GM19238 (cell line): Measurements from ENCODE around the gene PRR36.

Source experiments
- DNase-seq: peaks from one replicate; pipeline ENCODE4 v3.0.0; 2011; ENCODE audit warnings: low spot score; ENCODE audit not compliant: insufficient read length

PRR36 gene

DNA sequence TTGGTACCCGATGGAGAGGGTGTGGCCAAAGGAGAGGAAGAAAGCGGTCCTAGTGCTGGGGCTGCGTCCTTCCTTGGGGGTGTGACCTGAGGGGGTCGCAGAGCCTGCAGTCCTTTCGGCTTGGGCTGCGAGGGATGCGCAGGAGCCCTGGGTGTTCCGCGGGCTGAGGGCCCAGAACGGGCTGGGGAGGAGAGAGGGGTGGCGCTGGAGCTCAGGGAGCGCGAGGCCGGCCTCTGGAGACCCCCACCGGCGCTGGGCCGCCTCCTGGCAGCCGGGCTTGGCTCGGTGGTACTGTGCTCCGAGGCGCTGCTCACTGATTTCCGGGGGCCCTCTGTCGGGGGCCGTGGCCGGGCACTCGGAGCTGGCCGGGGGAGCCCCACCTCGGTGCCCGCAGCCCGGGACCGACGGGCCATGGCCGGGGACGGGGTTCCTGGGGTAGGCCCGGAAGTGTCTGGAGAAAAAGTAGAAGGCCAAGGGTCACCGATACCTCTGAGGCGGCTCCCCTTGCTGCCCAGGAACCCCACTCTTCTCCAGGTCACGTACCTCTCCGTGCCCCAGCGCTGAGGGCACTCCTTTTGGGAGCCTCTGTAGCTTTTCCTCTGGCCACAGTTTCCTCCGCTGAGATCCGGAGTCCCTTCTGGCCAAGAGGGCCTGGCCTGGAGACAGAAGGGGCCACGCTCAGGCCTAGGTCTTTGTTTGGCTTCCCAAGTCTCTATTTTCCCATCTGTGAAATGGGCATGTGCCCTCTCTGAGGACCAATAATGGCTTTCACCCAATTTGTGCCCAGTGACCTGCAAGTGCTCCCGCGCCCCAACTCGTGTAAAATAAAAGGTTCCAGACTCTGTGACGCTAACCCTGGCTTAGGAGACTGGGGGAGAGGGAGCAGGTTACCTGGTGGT is 1.6 kb downstream of the PRR36 start:
- DNase-seq = no peak

DNA sequence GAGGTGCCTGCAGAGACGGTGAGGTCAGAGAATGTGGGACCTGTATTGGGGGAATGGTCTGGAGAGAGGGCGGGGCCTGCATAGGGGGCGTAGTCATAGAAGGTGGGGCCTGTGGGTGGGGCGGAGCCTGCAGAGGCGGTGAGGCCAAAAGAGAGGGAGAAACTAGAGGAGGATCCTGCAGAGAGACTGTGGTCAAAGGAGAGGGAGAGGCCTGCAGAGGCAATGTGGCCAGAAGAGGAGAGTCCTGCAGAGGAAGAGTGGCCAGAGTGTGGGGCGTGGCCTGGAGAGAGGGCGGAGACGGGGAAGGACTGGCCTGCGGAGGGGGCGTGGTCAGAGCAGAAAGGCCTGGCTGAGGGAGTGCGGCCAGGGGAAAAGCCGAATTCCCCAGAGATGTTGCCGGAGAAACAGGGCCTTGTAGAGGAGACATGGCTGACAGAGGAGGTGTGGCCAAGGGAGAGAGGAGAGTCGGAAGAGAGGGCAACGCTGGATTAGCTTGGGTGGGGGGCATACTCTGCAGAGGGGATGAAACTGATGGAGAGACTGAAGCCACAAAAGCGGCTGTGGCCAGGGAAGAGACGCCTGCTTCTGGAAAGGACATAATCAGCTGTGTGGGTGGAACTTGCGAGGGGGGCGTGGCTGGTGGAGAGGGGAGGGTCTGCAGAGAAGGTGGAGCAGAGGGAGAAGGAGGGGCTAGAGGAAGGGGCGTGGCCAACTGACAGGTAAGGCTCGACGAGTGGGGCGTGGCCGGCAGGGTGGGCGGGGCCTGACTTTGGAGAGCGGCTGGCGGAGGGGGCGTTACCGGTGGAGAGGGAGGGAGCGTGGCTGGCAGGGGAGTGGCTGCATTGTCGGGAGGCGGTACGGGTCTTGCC is 2.5 kb downstream of the PRR36 start:
- DNase-seq = peak; percentile 64

DNA sequence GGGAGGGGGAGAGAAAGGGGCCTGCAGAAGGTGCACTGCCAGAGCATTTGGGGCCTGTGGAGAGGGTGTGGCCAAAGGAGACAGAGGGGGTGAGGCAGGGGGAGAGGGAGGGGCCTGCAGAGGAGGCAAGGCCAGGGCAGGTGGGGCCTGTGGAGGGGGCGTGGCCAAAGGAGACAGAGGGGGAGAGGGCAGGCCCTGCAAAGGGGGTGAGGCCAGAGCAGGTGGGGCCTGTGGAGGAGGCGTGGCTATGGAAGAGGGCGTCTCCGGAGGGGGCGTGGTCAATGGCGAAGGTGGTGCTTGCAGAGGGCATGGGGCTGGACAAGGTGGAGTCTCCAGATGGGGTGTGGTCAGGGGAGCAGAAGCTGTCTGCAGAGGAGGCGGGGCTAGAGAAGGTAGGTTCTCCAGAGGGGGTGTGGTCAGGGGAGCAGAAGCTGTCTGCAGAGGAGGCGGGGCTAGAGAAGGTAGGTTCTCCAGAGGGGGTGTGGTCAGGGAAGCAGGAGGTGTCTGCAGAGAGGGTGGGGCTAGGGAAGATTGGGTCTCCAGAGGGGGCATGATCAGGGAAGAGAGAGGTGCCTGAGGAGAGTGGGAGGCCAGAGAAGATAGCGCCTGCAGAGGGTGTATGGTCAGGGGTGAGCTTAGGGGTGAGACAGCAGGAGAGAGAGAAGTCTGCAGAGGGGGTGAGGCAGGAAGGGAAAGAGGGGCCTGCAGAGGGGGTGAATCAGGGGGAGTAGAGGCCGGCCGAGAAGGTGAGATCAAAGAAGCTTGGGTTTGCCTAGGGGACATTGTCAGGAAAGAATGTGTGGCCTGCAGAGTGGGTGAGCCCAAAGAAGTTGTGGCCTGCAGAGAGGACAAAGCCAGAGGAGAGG is 3.4 kb downstream of the PRR36 start:
- DNase-seq = no peak

DNA sequence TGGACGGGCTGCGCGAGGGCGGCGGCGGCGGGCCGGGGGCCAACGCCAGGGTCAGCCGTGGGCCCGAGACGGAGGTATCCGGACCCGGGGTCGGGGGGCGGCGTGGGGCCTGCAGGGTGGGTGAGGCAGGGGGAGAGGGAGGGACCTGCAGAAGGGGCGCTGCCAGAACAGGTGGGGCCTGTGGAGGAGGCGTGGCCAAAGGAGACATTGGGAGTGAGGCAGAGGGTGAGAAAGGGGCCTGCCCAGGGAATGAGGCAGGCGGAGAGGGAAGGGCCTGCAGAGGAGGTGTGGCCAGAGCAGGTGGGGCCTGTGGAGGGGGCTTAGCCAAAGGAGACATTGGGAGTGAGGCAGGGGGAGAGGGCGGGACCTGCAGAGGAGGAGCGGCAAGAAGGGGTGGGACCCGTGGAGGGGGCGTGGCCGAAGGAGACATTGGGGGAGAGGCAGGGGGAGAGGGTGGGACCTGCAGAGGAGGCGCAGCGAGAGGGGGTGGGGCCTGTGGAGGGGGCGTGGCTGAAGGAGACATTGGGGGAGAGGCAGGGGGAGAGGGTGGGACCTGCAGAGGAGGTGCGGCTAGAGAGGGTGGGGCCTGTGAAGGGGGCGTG is 4.2 kb downstream of the PRR36 start:
- DNase-seq = no peak

DNA sequence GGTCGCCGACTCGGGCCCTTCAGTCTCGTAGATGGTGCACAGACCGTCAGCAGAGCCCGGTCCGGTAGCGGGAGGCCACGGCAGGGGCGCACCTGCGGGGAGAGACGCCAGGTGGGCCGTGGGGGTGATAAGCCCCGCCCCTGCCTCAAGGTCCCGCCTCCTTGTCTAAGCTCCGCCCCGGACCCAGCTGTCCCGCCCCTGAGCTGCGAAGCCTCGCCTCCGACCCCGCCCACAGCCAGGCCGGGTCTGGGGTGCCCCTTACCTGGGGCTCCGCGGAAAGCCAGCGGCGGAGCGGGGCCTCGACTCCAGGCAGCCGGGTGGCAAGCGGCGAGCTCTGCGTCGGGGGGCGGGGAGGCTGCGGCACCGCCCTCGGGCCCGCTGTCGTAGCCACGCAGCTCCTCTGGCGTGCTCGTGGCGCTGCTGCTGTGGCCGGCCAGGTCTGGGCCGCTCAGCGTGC is 4.7 kb downstream of the PRR36 start:
- peak; percentile 63 for DNase-seq

DNA sequence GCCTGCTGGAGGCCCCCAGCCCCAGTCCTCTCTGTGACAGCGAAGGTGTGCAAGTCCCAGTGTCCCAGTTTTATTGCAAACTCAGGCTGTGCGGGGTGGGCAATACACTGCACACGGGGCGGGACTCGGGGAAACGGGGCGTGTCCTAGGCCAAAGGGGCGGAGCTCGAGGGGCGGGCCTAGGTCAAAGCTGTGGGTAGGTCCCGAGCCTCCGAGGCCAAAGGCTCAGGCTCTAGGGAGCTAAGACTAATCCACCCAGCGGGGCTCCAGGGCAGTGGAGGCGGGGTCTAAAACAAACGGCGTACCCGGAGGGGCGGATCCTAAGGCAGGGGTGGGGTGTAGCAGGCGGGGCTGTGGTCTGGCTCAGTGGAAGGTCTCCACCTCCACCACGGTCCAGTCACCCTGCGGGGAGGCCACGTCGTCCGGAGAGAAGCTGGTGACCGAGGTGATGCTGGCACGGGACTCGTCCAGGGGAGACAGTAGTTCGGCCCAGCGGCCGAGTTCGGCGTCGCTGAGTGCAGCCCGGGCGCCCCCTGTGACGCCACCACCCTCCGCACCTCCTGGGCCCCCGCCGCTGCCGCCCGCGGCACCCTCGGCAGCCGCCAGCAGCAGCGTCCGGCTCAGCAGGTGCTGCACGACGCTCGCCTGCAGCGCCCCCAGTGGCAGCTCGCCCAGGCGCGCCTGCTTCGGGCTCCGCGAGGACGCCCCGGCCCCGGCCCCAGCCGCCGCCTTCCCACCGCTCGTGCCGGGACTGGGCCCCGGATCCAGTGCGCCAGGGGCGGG is 5.3 kb downstream of the PRR36 start:
- peak; percentile 97 for DNase-seq

- no peak for DNase-seq
Measured at GRCh38 chr19:7868326-7868670, 5.9 kb downstream of the PRR36 start.

- DNase-seq = no peak
Measured at GRCh38 chr19:7867092-7867844, 6.9 kb downstream of the PRR36 start.

DNA sequence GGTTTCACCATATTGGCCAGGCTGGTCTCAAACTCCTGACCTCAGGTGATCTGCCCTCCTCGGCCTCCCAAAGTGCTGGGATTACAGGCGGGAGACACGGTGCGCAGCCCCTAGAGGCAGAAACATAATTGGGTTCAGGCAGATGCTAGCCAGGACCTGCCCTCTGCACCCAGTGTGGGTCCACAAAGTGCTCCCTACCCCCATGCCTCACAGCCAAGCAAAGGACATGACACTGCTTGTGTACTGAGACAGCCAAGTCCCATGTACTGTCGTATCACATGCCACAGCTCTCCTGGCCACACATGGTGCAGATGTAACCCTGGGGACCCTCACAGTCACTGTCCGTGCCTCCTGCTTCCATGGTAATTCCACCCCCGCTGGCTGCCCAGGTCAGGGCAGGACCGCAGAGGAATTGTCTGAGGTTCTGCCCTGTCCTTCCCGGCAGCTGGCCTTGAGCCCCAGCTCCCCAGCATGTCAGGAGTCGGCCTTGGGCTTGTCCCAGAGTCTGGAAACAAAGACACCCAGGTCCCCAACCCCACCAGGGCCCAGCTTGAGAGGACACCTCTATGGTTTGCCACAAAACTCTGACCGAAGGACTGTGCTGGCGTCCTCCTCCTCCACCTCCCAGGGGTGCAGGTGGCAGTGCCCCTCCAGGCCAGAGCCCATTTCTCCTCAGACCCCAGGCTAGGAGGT is 7.6 kb downstream of the PRR36 start:
- no peak for DNase-seq

DNA sequence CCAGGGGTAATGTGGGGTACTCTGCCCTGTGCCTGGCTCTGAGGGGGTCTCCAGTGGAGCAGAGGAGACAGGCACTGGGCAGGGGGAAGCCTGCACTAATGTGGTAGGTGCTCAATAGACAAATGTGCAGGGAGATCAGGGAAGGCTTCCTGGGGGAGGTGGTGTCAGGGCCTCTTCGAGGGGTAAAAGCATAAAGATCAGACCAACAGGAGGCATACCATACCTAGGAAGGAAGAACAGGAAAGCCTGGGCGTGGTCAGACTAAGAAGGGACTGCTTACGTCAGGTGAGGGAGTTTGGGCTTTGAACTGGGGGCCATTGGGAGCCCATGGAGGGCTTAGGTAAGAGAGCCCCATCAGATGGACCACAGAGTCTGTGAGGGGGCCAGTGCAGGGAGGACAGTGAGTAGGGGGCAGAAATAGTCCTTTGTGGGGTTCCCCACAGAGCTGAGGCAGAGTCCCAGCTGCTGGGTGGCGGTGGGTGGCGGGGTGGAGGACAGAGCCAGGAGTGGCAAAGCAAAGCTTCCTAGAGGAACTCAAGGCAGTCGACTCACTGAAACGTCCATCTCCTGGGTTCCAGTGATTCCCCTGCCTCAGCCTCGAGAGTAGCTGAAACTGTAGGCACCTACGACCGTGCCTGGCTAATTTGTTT is 8.8 kb downstream of the PRR36 start:
- DNase-seq = no peak

DNA sequence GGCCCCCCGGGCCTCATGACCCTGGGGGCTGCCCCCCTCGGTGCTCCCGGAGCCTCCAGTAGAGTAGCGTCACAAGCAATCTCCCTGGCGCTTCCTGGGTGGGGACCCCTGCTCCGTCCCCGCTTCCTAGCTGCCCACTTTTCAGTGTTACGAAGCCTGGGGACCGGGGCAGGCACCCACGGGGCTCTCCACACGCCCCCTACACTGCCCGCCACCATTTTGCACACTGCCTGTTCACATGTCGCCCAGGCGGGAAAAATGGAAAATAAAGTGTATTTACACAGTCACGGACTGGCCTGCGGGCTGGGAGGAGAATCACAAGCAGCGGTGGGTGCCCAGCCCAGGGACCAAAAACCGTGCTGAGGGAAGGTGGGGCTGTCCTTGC is 9.5 kb downstream of the PRR36 start:
- no peak for DNase-seq

DNA sequence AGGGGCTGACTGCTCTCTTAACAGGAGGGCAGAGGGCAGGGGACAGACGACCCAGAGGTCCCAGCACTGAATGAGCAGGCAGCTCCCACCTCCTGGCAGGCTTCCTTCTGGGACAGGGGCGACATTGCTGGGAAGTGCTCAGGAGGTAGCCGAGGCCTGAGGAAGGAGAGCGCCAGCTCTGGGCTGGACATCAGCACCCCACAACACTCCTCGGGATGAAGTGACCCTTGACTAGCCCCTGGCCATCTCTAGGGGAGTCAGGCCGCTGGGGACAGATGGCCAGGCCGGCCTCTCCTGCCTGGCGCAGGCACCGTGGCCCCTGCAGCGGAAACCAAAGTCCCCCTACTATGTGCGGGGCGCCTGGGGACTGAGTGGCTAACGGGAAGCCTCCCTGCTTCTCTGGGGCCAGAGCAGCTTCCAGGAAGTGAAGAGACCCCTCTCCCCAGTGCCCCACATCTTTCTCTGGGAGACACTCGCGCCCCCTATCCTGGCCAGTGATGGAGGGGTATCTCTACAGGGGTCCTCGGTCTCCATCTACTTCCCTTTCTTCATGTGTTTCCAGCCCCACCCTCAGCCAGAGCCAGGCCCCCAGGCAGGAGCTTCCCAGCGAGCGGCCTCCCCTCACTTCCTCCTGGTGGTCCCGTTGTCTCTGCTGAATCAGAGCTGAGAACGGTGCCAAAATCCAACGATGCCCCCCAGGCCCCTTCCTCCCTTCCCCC is 10.1 kb downstream of the PRR36 start:
- no peak for DNase-seq

- no peak for DNase-seq
Measured at GRCh38 chr19:7863157-7863970, 10.8 kb downstream of the PRR36 start.

DNA sequence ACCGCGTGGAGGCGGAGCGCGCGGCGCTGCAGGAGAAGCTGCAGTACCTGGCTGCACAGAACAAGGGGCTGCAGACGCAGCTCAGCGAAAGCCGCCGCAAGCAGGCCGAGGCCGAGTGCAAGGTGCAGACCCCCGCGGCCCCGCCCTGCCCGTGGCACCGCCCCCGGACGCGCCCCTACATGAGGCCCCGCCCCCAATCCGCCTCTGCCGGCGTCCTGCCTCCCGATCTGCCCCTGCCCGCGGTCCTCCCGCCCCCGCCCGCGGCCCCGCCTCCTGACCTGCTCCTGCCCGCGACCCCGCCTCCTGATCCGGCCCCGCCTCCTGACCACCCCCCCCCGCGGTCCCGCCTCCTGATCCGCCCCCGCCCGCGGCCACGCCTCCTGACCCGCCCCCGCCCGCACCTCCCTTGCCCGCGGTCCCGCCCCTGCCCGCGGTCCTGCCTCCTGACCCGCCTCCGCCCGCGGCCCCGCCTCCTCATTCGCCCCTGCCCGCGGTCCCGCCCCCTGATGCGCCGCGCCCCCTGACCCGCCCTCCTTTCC is 11.7 kb downstream of the PRR36 start:
- peak; percentile 61 for DNase-seq

DNA sequence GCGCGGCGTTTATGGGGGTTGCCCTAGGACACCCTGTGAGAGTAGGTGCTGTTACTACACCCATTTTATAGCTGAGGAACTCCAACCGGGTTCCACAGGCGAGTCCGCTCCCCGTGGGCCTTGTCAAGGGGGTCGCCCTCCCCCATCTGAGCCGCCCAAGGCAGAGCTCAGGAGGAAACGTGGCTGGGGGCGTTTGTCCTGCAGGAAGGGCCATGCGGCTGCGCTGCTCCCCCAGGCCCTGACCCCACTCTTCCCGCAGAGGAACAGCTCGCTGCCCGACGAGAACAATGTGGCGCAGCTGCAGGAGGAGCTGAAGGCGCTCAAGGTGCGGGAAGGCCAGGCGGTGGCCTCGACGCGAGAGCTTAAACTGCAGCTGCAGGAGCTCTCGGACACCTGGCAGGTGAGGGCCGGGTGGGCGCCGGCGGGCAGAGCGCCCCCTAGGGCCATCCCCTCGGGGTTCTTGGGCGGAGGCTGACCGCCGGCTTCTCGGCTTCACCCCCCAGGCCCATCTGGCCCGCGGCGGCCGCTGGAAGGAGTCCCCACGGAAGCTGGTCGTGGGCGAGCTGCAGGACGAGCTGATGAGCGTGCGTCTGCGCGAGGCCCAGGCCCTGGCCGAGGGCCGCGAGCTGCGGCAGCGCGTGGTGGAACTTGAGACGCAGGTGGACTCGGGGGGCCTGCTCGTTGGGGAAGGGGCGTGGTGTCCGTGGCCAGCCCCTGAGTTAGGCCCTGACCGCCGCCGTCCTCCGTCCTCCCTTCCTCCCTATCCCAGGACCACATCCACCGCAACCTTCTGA is 12.4 kb downstream of the PRR36 start:
- no peak for DNase-seq
